C4-2B (cell line): ENCODE results near the gene P4HA1.

Experiments
- ZFX ChIP-seq: fragments of 450-650 bp; IDR thresholded peaks from 2 replicates; pipeline ENCODE4 v1.6.1; 2017
- TF ChIP-seq, protein P1 (sequence below): fragments of 450-650 bp; conservative IDR thresholded peaks from 2 replicates; pipeline ENCODE4 v1.5.1; 2017; ENCODE audit warnings: mild to moderate bottlenecking

DNA sequence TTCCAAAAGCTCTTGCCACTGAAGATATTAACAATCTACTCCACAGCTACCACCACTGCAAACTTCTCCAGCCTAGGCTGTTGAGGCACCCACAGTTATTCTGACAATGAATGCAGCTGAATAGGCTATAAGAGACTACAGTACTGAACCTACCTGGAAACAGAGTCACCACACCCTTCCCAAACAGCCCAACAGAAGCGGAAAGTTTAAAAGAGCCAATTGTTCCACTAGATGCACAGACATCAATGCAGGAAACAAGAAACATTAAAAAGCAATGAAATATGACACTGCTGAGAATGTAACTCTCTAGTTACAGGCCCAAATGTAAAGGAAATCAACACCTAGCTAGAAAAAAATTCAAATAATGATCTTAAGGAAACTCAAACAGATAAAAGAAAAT, 77.6 kb downstream of the P4HA1 start:
- TF ChIP-seq, protein P1, sequence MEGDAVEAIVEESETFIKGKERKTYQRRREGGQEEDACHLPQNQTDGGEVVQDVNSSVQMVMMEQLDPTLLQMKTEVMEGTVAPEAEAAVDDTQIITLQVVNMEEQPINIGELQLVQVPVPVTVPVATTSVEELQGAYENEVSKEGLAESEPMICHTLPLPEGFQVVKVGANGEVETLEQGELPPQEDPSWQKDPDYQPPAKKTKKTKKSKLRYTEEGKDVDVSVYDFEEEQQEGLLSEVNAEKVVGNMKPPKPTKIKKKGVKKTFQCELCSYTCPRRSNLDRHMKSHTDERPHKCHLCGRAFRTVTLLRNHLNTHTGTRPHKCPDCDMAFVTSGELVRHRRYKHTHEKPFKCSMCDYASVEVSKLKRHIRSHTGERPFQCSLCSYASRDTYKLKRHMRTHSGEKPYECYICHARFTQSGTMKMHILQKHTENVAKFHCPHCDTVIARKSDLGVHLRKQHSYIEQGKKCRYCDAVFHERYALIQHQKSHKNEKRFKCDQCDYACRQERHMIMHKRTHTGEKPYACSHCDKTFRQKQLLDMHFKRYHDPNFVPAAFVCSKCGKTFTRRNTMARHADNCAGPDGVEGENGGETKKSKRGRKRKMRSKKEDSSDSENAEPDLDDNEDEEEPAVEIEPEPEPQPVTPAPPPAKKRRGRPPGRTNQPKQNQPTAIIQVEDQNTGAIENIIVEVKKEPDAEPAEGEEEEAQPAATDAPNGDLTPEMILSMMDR: no peak
- TF ChIP-seq ZFX: no peak
